ENCODE measurements around the gene SERPINA10.
"Not testable (repeated sequence)": the region's sequence is repeated elsewhere in the genome, so short reads cannot be mapped to it uniquely, and the experiment has no call there.

The SERPINA10 gene

GRCh38 chr14:94313991-94314655 lies 21.1 kb upstream of the SERPINA10 start:
- DNase-seq (ENCODE audit: low spot score): no peak

GRCh38 chr14:94312481-94313246 lies 19.6 kb upstream of the SERPINA10 start:
- no peak for DNase-seq (ENCODE audit: low spot score)

GRCh38 chr14:94310248-94310647 lies 17.2 kb upstream of the SERPINA10 start:
- DNase-seq (ENCODE audit: low spot score): no peak

- no peak for DNase-seq (ENCODE audit: low spot score)
Measured at GRCh38 chr14:94309721-94310120, 16.7 kb upstream of the SERPINA10 start.

- peak; percentile 8 for DNase-seq (ENCODE audit: low spot score)
Measured at GRCh38 chr14:94307410-94307992, 14.4 kb upstream of the SERPINA10 start.

- DNase-seq (ENCODE audit: low spot score): no peak
Measured at GRCh38 chr14:94306047-94306978, 13.2 kb upstream of the SERPINA10 start.

- no peak for DNase-seq (ENCODE audit: low spot score)
Measured at GRCh38 chr14:94305620-94306019, 12.6 kb upstream of the SERPINA10 start.

- DNase-seq (ENCODE audit: low spot score): no peak
Measured at GRCh38 chr14:94304243-94304642, 11.2 kb upstream of the SERPINA10 start.

GRCh38 chr14:94303111-94303510 lies 10.0 kb upstream of the SERPINA10 start:
- DNase-seq (ENCODE audit: low spot score): no peak

- DNase-seq (ENCODE audit: low spot score): no peak
Measured at GRCh38 chr14:94298130-94298529, 5.1 kb upstream of the SERPINA10 start.

- DNase-seq (ENCODE audit: low spot score): not testable (repeated sequence)
Measured at GRCh38 chr14:94296181-94296545, 3.1 kb upstream of the SERPINA10 start.

GRCh38 chr14:94295360-94296180 lies 2.5 kb upstream of the SERPINA10 start:
- DNase-seq (ENCODE audit: low spot score): no peak

GRCh38 chr14:94293578-94293924 lies 483 bp upstream of the SERPINA10 start:
- no peak for DNase-seq (ENCODE audit: low spot score)

- DNase-seq (ENCODE audit: low spot score): no peak
Measured at GRCh38 chr14:94292526-94292871, 569 bp downstream of the SERPINA10 start.

- no peak for DNase-seq (ENCODE audit: low spot score)
Measured at GRCh38 chr14:94291906-94292525, 1.1 kb downstream of the SERPINA10 start.

- DNase-seq (ENCODE audit: low spot score): no peak
Measured at GRCh38 chr14:94291159-94291905, 1.7 kb downstream of the SERPINA10 start.

GRCh38 chr14:94290197-94290596 lies 2.9 kb downstream of the SERPINA10 start:
- DNase-seq (ENCODE audit: low spot score): peak; percentile 15

GRCh38 chr14:94288610-94289465 lies 4.2 kb downstream of the SERPINA10 start:
- no peak for DNase-seq (ENCODE audit: low spot score)

GRCh38 chr14:94285158-94285557 lies 7.9 kb downstream of the SERPINA10 start:
- DNase-seq (ENCODE audit: low spot score): no peak

All from cerebellar cortex (tissue), 1 donor.